Activated CD8-positive, alpha-beta T cell treated with anti-CD3 and anti-CD28 coated beads for 36 hours (primary cell): ENCODE measurements around the gene URI1. TPM values are rescaled to one million over a fixed set of nuclear protein-coding genes. Genes with fewer than 3 reads are reported as not detected.
"Not testable (repeated sequence)": the region's sequence is repeated elsewhere in the genome, so short reads cannot be mapped to it uniquely, and the experiment has no call there.

Experiments
- ATAC-seq: fragments of 200-7000 bp; cut with Tn5 transposase; one replicate; pipeline ENCODE4 v1.10.0; 2021; ENCODE audit warnings: mild to moderate bottlenecking, moderate library complexity
- CTCF ChIA-PET: fragments of 350-600 bp; sonication (Branson Sonifier 250); formaldehyde crosslinking; loops from one replicate; lab custom pipeline; 2021; ENCODE audit warnings: antibody characterized with exemption; lab: Charles Lee
- POLR2A ChIA-PET: fragments of 350-600 bp; sonication (Branson Sonifier 250); formaldehyde crosslinking; loops from one replicate; lab custom pipeline; 2021; ENCODE audit warnings: antibody characterized with exemption; lab: Charles Lee
- DNase-seq: peaks from one replicate; pipeline ENCODE4 v3.0.0-alpha.2; 2020
- H3K27ac Mint-ChIP-seq: one replicate; pipeline ENCODE4 v1.8.0; 2021; ENCODE audit warnings: mild to moderate bottlenecking, mixed read lengths
- H3K27me3 Mint-ChIP-seq: one replicate; pipeline ENCODE4 v1.8.0; 2021; ENCODE audit warnings: mixed read lengths
- H3K36me3 Mint-ChIP-seq: one replicate; pipeline ENCODE4 v1.8.0; 2021; ENCODE audit warnings: low read depth, mixed read lengths
- H3K4me1 Mint-ChIP-seq: one replicate; pipeline ENCODE4 v1.8.0; 2021; ENCODE audit warnings: low read depth, mixed read lengths
- H3K4me3 Mint-ChIP-seq: one replicate; pipeline ENCODE4 v1.8.0; 2021; ENCODE audit warnings: mild to moderate bottlenecking, moderate library complexity, mixed read lengths
- H3K9me3 Mint-ChIP-seq: one replicate; pipeline ENCODE4 v1.8.0; 2021; ENCODE audit warnings: mixed read lengths
- CTCF ChIP-seq: fragments of 200-600 bp; IDR thresholded peaks from one replicate; pipeline ENCODE4 v1.8.0; 2022; ENCODE audit warnings: antibody characterized with exemption, mild to moderate bottlenecking
- intact Hi-C: fragments of 100-400 bp; cut with micrococcal nuclease; formaldehyde crosslinking; loops from one replicate; pipeline ENCODE4 v1.10.0; 2022
- total RNA-seq, 2 experiments: library from RNA; stranded (reverse); gene quantifications; one replicate each; pipeline ENCODE4 v1.2.3, GENCODE V29; 2021

URI1 gene
- total RNA-seq, 2 experiments from 2014 or later = 65.5 to 71.1 TPM

- Mint-ChIP-seq H3K27ac (peak overlapping the region; percentile 60), H3K27me3 (no peaks in the 10 kb centered on the region), H3K36me3 (peaks cover 12% of the 10 kb centered on the region), H3K4me1 (peaks cover 74% of the 10 kb centered on the region), H3K4me3 (peak overlapping the region; percentile 23), H3K9me3 (peaks cover 2% of the 10 kb centered on the region)
- ChIA-PET CTCF (interaction anchor here (1.4 to 2.1 kb wide), 2 partner anchors 15 to 246 kb away, joined by 3 to 6 read pairs; no protein-coding TSS in a partner anchor), POLR2A (no interaction called here)
- peak; percentile 71 for ATAC-seq
- intact Hi-C loops = no loop called here
- no peak for DNase-seq
- no peak for TF ChIP-seq CTCF
Observed at GRCh38 chr19:29962793-29963192, 20.8 kb downstream of the URI1 start.

- Mint-ChIP-seq H3K27me3 (no peaks in the 10 kb centered on the region), H3K36me3 (peaks cover 9% of the 10 kb centered on the region), H3K9me3 (peaks cover 2% of the 10 kb centered on the region), H3K4me3 (no peak overlapping the region), H3K27ac (no peak overlapping the region), H3K4me1 (peaks cover 75% of the 10 kb centered on the region)
- ChIA-PET CTCF (interaction anchor here (0.8 to 2.1 kb wide), 7 partner anchors 13 to 247 kb away, joined by 3 to 6 read pairs (median 4); no protein-coding TSS in a partner anchor), POLR2A (interaction anchor here (1.1 to 1.2 kb wide), 2 partner anchors 12 to 20 kb away, joined by 3 read pairs; no protein-coding TSS in a partner anchor)
- no peak for TF ChIP-seq CTCF
- no peak for DNase-seq
- ATAC-seq = no peak
- intact Hi-C loops = no loop called here
Observed at GRCh38 chr19:29963576-29963975, 21.5 kb downstream of the URI1 start.

DNA sequence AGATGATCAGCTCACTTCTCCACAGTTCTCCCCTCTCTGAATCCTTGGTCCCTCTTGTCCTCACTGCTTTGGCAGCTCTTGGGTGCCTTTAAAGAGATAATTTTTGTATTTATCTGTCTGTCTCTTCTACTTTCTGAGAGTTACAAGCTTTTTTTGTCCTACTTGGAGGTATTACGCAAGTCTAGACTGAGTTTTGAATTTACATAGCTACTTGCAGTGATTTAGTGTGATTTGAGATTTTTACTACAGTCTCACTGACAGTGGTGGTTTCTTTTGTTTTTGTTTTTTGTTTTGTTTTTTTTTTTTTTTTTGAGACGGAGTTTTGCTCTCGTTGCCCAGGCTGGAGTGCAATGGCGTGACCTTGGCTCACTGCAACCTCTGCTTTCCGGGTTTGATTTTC is 22.1 kb downstream of the URI1 start:
- Mint-ChIP-seq H3K27me3 (no peaks in the 10 kb centered on the region), H3K4me3 (no peak overlapping the region), H3K36me3 (peaks cover 12% of the 10 kb centered on the region), H3K4me1 (peaks cover 77% of the 10 kb centered on the region), H3K9me3 (peaks cover 2% of the 10 kb centered on the region), H3K27ac (peak overlapping the region; percentile 49)
- CTCF ChIA-PET = interaction anchor here (0.9 to 2.1 kb wide), 6 partner anchors 12 to 248 kb away, joined by 3 to 6 read pairs (median 4); no protein-coding TSS in a partner anchor
- DNase-seq = no peak
- ATAC-seq = no peak
- intact Hi-C loops = no loop called here
- TF ChIP-seq CTCF = no peak
- POLR2A ChIA-PET = interaction anchor here (1.0 to 1.2 kb wide), 3 partner anchors 9 to 20 kb away, joined by 3 read pairs; no protein-coding TSS in a partner anchor

DNA sequence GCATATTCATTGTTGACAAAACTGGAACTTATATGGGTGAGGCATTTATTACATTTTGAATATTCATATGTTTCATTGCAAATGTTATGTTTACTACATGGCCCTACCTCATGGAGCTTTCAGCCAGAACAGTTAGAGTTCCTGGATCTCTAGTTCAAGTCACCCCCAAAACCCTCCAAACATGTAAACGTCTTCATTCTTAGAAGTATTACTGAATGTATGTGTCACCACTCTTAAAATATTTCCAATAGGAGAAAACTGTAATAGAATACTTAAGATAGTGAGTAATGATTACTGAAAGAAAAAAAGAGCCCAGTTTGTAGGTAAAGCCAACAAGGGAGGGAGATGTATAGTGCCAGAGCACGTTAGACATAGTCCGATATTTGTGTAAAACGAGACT is 23.5 kb downstream of the URI1 start:
- no peak overlapping the region for H3K27ac Mint-ChIP-seq
- intact Hi-C loops = no loop called here
- peaks cover 80% of the 10 kb centered on the region for H3K4me1 Mint-ChIP-seq
- DNase-seq = no peak
- POLR2A ChIA-PET = no interaction called here
- CTCF ChIA-PET = interaction anchor here (0.9 to 2.6 kb wide), 2 partner anchors 12 to 21 kb away, joined by 3 to 16 read pairs; no protein-coding TSS in a partner anchor
- no peak for ATAC-seq
- H3K36me3 Mint-ChIP-seq = peaks cover 6% of the 10 kb centered on the region
- no peak for TF ChIP-seq CTCF
- no peaks in the 10 kb centered on the region for H3K27me3 Mint-ChIP-seq
- peaks cover 2% of the 10 kb centered on the region for H3K9me3 Mint-ChIP-seq
- H3K4me3 Mint-ChIP-seq = no peak overlapping the region

- intact Hi-C loops, POLR2A ChIA-PET, DNase-seq, H3K27me3 Mint-ChIP-seq, H3K36me3 Mint-ChIP-seq, ATAC-seq, H3K4me3 Mint-ChIP-seq, H3K27ac Mint-ChIP-seq, H3K9me3 Mint-ChIP-seq: not testable (repeated sequence)
- CTCF ChIA-PET = interaction anchor here (0.9 to 2.6 kb wide), 8 partner anchors 11 to 253 kb away, joined by 3 to 16 read pairs (median 4); partner anchors contain the start of gene URI1
- peaks cover 81% of the 10 kb centered on the region for H3K4me1 Mint-ChIP-seq
Observed at GRCh38 chr19:29966142-29966541, 24.1 kb downstream of the URI1 start.
